Measurements from ENCODE around the gene FLOT1.
A peak's percentile ranks its signal among the peaks of the same experiment; 100 is the strongest.

FLOT1 gene

DNA sequence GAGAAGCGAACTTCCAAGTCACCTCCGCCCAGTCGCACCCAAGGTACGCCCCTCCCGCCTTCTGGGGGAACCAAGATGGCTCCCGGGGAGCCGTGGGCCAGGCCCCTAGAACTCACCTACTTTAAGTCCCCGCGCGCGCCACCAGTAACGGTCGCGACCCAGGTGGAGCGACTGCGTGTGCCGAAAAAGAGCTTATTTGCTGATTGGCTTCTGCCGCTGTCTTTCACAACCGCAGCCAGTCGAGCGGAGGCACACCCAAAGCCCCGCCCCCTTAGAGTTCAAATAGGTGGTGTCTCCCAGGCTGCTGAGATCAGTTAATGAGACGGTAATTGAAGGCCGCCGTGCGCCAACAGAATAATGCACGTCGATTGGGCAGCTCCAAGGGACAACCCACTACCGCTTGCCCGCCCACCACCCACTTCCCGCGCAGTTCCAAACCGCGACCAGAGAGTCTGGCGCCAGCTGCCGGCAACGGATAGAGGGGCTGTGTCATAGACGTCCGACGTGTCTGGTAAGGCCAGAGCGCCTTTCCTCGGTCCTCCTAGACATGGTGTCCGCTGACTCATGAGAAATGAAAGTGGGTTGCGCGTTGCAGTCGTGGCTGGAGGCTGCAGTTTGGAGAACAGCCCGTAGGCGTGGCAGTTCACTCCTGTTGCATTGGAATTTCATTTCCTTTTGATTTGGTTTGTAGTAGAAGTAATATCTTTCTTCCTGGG, 25.2 kb downstream of the FLOT1 start, which contains the start of gene MDC1 (continued):
- TF ChIP-seq ZNF266 (tag by site-specific recombination; IDR thresholded peaks at IDR 0.05; ENCODE audit: low read depth) = no peak
- TF ChIP-seq PATZ1 (tag by site-specific recombination; IDR thresholded peaks at IDR 0.05) = peak; percentile 96
- TF ChIP-seq ZNF37A (tag by site-specific recombination; IDR thresholded peaks at IDR 0.05) = no peak
- TF ChIP-seq ZNF223 (tag by site-specific recombination; IDR thresholded peaks at IDR 0.05) = 0 out of 2 replicates have a peak, but pooled peaks have one; percentile 26
- TF ChIP-seq KLF10 (tag by site-specific recombination; IDR thresholded peaks at IDR 0.05) = peak; percentile 92
- TF ChIP-seq ZNF558 (tag by site-specific recombination; IDR thresholded peaks at IDR 0.05) = peak; percentile 16; the same call in 1 of the 2 replicates
- TF ChIP-seq ZNF2 (tag by site-specific recombination; IDR thresholded peaks at IDR 0.05) = peak; percentile 39; the same call in 1 of the 2 replicates
- TF ChIP-seq MZF1 (tag by site-specific recombination; IDR thresholded peaks at IDR 0.05; ENCODE audit: borderline replicate concordance) = no peak
- TF ChIP-seq ZNF510 (tag by site-specific recombination; IDR thresholded peaks at IDR 0.05; ENCODE audit: insufficient replicate concordance) = no peak
- peak; percentile 81 for TF ChIP-seq KLF1 (tag by site-specific recombination; IDR thresholded peaks at IDR 0.05)
- peak; percentile 86; the same call in 1 of the 2 replicates for TF ChIP-seq ZNF423 (tag by site-specific recombination; IDR thresholded peaks at IDR 0.05)
- TF ChIP-seq, protein P1, sequence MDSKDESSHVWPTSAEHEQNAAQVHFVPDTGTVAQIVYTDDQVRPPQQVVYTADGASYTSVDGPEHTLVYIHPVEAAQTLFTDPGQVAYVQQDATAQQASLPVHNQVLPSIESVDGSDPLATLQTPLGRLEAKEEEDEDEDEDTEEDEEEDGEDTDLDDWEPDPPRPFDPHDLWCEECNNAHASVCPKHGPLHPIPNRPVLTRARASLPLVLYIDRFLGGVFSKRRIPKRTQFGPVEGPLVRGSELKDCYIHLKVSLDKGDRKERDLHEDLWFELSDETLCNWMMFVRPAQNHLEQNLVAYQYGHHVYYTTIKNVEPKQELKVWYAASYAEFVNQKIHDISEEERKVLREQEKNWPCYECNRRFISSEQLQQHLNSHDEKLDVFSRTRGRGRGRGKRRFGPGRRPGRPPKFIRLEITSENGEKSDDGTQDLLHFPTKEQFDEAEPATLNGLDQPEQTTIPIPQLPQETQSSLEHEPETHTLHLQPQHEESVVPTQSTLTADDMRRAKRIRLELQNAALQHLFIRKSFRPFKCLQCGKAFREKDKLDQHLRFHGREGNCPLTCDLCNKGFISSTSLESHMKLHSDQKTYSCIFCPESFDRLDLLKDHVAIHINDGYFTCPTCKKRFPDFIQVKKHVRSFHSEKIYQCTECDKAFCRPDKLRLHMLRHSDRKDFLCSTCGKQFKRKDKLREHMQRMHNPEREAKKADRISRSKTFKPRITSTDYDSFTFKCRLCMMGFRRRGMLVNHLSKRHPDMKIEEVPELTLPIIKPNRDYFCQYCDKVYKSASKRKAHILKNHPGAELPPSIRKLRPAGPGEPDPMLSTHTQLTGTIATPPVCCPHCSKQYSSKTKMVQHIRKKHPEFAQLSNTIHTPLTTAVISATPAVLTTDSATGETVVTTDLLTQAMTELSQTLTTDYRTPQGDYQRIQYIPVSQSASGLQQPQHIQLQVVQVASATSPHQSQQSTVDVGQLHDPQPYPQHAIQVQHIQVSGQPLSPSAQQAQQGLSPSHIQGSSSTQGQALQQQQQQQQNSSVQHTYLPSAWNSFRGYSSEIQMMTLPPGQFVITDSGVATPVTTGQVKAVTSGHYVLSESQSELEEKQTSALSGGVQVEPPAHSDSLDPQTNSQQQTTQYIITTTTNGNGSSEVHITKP (tag by site-specific recombination; IDR thresholded peaks at IDR 0.05) = peak; percentile 92
- TF ChIP-seq ZNF211 (tag by site-specific recombination; IDR thresholded peaks at IDR 0.05; ENCODE audit: low read depth) = no peak
- TF ChIP-seq ZNF843 (tag by site-specific recombination; IDR thresholded peaks at IDR 0.05) = peak; percentile 63
- peak; percentile 76 for TF ChIP-seq SCRT1 (tag by site-specific recombination; IDR thresholded peaks at IDR 0.05; ENCODE audit: borderline replicate concordance)
- TF ChIP-seq ZNF629 (tag by site-specific recombination; IDR thresholded peaks at IDR 0.05) = peak; percentile 90
- TF ChIP-seq, protein P2, sequence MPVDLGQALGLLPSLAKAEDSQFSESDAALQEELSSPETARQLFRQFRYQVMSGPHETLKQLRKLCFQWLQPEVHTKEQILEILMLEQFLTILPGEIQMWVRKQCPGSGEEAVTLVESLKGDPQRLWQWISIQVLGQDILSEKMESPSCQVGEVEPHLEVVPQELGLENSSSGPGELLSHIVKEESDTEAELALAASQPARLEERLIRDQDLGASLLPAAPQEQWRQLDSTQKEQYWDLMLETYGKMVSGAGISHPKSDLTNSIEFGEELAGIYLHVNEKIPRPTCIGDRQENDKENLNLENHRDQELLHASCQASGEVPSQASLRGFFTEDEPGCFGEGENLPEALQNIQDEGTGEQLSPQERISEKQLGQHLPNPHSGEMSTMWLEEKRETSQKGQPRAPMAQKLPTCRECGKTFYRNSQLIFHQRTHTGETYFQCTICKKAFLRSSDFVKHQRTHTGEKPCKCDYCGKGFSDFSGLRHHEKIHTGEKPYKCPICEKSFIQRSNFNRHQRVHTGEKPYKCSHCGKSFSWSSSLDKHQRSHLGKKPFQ (tag by site-specific recombination; IDR thresholded peaks at IDR 0.05) = peak; percentile 16; the same call in 1 of the 2 replicates
- TF ChIP-seq, protein P3, sequence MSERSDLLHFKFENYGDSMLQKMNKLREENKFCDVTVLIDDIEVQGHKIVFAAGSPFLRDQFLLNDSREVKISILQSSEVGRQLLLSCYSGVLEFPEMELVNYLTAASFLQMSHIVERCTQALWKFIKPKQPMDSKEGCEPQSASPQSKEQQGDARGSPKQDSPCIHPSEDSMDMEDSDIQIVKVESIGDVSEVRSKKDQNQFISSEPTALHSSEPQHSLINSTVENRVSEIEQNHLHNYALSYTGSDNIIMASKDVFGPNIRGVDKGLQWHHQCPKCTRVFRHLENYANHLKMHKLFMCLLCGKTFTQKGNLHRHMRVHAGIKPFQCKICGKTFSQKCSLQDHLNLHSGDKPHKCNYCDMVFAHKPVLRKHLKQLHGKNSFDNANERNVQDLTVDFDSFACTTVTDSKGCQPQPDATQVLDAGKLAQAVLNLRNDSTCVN (tag by site-specific recombination; optimal IDR thresholded peaks at IDR 0.05) = peak; percentile 89
- peak; percentile 31; the same call in 1 of the 2 replicates for TF ChIP-seq FEZF1 (tag by site-specific recombination; IDR thresholded peaks at IDR 0.05)
- TF ChIP-seq ZNF518A (tag by site-specific recombination; conservative IDR thresholded peaks at IDR 0.05; ENCODE audit: low read depth) = peak; percentile 35; the same call in 1 of the 2 replicates
- TF ChIP-seq ZNF202 (tag by site-specific recombination; IDR thresholded peaks at IDR 0.05; ENCODE audit: borderline replicate concordance) = no peak
- TF ChIP-seq ZBTB21 (tag by site-specific recombination; IDR thresholded peaks at IDR 0.05) = peak; percentile 74
- peak; percentile 68 for TF ChIP-seq ZNF335 (tag by site-specific recombination; conservative IDR thresholded peaks at IDR 0.05)
- TF ChIP-seq OVOL3 (tag by site-specific recombination; IDR thresholded peaks at IDR 0.05) = no peak; the same call in 1 of the 2 replicates
- TF ChIP-seq GLIS1 (tag by site-specific recombination; IDR thresholded peaks at IDR 0.05) = peak; percentile 85
- TF ChIP-seq ZBTB7A (tag by site-specific recombination; IDR thresholded peaks at IDR 0.05; ENCODE audit: low read depth) = peak; percentile 90
